HG03064 (cell line): ENCODE data around the gene GALNS.

Experiments used
- ATAC-seq: cut with Tn5 transposase; IDR thresholded peaks from one replicate; pipeline ENCODE4 v1.9.1; 2021; ENCODE audit warnings: low read depth; ENCODE audit not compliant: unreplicated experiment

Gene GALNS

DNA sequence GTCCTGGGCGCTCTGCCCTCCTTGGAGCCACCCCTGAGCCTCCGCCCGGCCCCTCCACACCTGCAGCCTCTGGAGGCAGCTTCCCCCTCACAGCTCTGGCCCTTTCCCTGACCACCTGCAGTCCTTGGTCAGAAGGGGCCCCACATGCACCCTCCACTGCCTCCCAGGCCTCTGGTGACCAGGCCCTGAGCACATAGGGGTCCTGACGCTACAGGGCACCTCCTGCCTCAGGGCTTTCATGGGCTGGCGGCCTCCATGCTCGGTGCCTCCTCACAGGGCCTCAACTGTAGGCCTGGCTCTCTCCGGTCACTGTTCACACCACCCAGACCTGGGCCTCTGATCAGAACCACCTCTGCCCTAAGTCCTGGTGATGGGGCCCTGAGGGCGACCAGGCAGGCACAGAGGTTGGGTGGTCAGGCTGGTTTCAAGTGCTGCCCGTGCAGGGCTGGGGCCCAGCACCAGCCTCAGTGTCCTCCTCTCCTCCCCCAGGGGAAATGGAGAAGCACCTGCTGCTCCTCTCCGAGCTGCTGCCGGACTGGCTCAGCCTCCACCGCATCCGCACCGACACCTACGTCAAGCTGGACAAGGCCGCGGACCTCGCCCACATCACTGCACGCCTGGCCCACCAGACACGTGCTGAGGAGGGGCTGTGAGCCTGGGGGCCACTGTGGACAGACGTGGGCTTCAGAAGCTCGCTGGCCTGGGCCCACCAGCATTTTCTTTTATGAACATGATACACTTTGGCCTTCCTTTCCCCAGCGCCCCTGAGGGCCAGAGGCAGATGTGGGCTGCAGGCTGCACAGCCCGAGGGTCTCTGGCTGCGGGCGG is 48.9 kb downstream of the GALNS start:
- ATAC-seq = no peak

DNA sequence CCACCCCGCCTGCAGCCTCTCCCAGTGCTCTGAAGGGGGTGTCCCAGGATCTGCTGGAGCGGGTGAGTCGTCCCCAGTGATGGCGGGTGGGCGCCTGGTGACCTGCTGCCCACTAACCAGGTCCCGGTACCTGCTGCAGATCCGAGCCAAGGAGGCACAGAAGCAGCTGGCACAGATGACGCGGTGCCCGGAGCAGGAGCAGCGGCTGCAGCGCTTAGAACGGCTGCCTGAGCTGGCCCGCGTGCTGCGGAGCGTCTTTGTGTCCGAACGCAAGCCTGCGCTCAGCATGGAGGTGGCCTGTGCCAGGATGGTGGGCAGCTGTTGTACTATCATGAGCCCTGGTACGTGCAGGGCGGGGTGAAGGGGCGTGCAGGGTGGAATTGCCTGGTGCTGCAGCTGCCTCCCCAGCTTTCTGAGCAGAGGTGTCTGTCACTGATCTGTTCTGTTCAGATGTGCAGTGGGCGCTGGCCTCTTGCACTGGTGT is 49.6 kb downstream of the GALNS start:
- no peak for ATAC-seq

DNA sequence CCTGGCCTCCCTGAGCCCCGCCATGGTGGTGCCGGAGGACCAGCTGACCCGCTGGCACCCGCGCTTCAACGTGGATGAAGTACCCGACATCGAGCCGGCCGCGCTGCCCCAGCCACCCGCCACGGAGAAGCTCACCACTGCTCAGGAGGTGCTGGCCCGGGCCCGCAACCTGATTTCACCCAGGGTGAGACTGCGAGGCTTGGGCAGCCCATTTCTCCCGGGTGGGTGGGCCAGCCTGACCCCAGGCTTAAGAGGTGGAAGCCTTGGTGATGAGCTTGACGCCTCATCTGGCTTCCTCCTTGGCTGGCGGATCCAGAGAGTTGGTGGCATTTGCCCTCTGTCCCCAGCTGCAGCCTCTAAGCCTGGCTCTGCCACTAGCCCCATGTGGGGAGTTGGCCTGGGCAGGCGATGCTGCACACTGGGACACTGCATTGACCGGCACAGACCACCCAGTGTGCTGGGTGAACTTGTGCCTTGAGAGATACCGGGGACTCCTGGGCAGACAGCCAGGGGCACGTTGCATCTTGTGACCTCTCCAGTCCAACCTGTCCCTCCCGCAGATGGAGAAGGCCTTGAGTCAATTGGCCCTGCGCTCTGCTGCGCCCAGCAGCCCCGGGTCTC is 50.1 kb downstream of the GALNS start:
- ATAC-seq = no peak

DNA sequence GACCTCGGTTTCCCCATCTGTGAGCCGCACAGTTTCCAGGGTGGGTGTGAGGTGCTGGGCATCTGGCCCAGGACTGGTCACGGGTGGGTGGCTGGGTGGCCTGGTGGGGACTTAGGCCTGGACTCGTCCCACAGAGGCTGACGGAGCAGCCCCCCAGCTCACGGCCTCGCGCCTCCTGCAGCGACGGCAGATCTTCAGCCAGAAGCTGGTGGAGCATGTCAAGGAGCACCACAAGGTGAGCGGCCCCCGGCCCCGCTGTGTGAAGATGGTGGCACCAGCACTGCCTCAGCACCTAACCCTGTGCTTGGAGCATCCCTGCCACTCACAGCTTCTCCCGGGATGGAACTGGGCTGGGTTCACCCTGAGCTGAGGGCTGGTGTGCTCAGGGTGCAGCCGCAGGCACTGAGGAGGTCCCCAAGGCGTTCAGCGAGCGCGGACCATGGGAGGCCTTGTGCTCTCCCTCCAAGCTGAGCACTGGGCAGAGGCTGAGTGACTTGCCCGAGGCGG is 50.8 kb downstream of the GALNS start:
- ATAC-seq = no peak

DNA sequence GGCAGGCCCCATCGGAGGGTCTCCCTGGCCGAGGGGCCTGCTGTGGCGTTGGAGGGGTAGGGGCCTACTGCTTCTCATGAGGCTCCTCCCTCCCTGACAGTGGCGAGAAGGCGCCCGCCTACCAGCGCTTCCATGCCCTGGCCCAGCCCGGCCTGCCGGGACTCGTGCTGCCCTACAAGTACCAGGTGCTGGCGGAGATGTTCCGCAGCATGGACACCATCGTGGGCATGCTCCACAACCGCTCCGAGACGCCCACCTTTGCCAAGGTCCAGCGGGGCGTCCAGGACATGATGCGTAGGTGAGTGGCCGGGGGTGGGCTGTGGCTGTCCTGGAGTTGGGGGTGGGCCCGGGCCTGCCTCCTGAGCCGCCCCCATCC is 51.4 kb downstream of the GALNS start:
- no peak for ATAC-seq

DNA sequence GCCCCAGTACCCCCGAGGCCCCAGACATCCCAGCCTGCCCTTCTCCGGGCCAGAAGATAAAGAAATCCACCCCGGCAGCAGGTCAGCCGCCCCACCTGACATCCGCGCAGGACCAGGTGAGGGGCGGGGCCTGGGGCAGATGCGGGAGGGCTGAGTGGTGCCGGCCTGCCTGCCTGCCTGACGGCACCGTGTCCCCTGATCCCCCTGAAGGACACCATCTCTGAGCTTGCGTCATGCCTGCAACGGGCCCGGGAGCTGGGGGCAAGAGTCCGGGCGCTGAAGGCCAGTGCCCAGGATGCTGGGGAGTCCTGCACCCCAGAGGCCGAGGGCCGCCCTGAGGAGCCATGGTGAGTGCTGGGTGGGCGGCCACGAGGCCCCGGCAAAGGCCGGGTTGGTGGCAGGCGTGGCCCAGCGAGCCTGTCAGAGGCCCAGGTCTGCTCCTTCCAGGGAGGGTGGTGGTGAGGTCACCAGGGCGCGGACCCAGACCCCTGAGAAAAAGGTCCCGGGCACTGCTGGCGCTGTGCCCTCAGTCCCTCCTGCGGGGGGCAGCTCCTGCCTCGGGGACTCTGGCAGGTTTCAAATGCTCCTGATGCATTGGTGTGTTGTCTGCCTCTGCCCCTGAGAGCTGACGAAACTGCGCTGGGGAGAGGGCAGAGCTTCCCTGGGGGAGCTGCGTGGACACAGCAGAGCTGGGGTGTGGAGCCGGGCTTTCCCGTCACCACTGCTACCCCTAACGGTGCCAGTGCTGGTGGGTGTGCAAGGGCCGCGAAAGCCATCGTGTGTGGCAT is 52.0 kb downstream of the GALNS start:
- ATAC-seq = no peak

DNA sequence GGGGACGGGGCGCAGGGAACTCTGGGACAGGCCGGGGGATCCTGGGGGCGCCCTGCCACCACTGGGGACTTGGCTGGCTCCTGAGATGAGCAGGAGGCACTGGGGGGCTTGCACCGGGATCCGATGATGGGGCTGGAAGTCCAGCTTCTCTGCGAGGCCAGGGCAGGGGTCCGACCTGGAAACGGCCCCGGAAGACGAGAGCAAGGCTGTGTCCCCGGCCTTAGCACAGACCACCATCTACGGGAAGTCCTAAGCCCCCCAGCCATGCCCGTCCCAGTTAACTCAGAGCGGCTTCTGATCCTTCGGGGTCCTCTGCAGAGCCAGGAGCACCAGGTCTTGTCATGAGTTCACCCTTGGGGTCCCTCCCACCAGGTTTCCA is 52.6 kb downstream of the GALNS start:
- no peak for ATAC-seq

DNA sequence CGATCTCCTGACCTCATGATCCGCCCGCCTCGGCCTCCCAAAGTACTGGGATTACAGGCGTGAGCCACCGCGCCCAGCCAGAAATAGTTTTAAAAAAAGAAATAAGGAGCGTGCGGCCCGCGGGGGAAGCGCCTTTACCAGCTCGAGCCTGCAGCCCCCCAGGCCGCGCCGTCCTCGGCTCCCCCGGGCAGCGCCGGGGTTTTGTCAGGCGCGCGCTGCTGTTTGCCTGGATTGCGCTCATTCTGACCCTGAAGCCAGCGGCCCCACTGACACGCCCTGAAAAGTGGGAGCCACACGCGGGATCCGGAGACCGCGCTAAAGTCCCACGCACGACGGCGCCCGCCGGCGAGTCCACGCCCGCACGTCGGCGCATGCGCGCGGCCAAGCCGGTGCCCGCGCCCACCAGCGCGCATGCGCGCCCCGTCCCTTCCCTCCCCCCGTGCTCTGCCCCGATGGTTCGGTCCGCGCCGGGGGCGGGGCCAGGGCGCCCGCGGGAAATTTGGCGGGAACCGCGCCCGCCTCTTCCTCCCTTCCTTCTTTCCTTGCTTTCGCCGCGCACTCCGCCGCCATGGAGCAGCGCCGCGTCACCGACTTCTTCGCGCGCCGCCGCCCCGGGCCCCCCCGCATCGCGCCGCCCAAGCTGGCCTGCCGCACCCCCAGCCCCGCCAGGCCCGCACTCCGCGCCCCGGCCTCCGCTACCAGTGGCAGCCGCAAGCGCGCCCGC is 53.3 kb downstream of the GALNS start, which contains the start of gene CDT1:
Gene CDT1 (plus strand): TSS at position 526 of the 724 bp plus-strand sequence. CDS start 43 bp downstream, at position 569.
- no peak for ATAC-seq

DNA sequence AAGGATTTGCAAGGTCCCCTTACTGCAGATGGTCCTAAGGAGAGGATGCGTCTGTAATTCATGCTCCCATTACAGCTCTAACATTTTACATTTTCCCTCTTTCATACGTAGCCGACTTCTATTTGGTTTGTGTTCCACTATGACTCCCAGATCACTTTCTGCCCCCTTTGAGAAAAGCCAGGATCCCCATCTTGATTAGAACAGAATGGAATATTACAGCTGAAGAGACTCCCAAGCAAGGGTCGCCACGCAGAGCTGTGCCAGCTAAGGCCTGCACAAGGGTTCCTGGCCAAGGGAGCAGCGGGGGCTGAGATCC is 56.5 kb downstream of the GALNS start:
- no peak for ATAC-seq

DNA sequence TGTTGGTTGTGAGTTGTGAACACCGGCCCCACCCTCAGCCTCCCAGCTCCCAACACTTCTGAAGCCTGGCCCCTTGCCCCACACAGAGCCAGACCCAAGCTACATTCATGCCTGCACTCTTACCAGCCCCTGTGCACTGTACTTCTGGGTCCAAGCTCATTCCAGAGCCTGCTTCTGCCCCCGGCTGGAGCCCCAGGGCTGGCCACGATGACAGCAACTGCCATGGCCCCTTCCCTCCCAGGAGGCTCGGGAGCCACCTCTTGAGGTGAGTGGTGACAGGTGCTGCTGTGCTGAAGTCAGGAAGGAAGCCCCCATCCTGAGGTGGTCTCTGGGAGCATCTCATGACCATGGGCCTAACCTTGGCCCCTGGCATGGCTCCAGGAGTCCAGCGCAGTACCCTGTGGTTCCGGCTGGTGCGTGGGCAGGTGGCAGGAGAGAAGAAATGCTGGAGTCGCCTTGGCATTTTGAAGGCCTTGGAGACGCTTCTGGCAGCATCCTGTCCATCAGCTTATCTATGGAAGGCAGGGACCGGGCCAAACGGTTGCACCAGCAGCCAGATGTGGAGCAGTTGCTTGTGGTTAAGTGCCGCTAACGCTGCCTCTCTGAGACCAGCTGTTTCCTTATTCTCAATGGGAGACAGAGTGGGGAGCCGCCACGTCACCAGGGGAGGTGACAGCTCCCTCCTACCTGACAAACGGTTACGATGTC is 57.0 kb downstream of the GALNS start:
- no peak for ATAC-seq

DNA sequence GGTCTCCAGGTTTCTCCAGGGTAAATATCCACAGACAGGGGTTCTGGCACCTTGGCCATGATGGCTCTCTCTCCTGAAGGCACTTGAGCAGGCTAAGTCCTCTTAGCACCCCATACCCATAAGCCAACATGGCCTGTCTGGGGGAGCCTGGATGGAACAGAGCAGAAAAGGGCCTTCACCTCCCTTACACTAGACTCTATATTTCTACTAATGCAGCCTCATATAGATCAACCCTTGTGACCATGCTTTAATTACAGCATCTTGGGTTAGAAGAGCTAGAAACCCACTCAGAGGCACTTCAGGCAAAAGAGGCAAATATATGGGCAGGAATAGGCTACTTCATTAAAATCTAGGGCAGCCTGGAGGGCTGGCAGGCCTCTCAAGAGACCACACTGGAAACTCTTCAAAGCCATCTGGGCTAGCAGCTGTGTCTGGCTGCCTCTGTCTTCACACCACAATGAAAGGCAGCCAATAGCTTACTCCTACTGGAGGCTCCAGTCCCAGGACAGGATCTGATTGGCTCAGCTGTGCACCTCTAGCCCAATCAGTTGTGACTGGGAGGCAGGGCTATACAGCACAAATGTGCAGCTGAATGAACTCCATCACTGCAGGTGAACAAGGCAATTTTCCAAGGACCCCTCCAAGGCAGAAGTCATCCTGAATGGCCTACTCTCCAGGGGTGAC is 57.8 kb downstream of the GALNS start:
- ATAC-seq = no peak

DNA sequence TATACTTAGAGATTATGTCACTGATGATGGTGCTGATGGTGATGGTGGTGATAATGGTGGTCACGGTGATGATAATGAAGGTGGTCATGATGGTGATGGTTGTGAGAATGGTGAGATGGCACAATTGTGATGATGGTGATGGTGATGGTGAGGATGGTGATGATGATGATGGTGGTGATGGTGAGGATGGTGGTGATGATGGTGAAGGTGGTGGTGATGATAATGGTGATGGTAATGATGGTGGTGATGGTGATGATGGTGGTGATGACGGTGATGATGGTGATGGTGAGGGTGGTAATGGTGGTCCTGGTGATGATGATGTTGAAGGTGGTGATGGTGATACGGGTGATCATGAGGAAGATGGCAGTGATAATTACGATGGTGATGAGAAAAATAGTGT is 58.7 kb downstream of the GALNS start:
- ATAC-seq = no peak

DNA sequence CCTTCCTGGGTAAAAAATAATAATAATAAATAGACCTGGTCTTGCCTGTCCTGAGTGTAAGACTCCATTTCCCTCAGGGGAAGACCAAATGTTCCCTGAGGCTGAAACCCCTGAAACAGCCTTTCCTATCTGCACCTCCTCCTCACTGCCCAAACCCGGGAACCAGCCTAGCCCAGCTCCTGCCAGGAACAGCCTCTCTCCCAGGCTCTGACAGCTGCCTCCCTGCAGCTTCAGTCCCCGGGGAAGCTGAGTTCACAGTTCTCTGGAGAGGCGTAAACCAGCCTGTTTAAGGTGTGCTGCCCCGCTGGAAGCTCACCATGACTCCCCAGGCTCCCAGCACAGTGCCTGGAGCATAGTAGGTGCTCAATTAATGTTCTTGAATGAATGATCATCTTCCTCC is 60.5 kb downstream of the GALNS start:
- ATAC-seq = no peak

DNA sequence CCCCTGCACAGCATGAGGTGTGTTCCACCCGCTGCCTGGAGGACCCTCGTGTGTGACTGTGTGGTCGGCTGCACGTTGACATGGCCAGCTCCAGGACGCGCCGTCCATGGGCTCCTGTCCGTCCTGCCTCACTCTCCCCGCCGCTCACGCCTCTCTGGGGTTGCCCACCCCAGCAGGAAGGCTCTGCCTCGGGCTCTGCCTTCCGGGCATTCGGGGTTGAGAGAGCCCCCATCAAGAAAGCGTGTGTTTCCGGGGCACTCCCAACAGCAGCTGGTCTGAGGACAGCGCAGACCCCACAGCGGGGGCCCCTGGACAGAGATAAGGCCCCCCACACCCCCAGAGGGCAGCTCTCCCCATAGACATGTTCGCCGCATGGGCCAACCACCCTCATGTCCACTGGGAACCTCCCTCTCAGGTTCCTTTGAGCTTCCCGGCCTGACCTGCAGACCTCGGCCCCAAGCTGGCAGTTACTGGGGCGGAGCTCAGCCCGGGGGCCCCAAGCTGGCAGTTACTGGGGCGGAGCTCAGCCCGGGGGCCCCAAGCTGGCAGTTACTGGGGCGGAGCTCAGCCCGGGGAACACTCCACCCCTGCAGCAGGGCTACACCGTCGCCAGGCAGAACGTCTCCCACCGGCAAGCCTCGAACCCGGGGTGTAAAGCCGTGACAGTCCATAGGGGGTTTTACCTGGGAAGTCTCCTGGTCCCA is 63.3 kb downstream of the GALNS start:
- no peak for ATAC-seq

DNA sequence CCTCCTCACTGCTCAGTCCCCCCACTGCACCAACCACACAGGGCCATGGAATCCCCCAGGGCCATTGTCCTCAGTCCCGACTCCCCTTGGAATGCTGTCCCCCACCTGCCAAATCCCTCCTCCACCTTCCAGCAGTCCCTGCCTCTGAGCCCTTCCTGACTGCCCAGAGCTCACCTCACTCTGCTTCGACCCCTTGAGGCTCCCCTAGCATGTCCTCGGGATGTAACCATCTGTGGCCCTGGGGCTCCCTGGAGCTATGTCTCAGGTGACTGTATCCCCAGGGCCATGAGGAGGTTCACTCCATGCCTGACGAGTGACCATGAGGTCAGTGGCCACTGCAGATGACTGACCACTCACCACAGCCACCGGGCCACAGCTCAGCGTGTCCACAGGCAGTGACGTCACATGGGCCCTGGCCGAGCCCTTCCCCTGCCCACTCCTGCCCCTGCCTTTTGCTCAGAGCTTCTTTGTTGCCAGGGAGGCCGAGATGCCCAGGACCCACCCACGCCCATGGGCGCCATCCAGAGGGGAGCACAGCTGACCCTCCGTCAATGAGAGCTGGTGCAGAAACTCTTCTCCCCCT is 64.0 kb downstream of the GALNS start:
- ATAC-seq = no peak

DNA sequence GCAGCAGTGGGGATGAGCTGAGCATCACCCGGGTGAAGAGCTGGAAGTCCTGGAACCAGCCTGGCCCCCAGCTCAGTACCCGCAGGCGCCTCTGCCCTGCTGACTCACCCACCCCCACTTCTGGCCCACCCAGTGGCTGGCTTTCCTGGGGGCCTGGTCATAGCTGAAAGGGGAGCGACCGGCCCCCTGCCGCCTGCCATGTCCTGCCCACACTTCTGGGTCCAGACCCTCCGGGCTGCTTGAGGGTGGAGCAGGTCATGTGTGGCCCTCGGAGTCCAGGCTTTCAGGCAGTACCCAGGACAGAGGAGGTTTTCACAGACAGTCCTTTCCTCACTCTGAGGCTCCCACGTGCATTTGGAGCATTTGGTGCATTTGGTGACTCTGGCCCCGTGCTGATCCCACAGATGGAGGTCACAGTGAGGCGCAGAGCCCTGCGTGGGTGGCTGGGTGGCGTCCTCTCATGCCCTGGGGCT is 64.6 kb downstream of the GALNS start:
- ATAC-seq = no peak

DNA sequence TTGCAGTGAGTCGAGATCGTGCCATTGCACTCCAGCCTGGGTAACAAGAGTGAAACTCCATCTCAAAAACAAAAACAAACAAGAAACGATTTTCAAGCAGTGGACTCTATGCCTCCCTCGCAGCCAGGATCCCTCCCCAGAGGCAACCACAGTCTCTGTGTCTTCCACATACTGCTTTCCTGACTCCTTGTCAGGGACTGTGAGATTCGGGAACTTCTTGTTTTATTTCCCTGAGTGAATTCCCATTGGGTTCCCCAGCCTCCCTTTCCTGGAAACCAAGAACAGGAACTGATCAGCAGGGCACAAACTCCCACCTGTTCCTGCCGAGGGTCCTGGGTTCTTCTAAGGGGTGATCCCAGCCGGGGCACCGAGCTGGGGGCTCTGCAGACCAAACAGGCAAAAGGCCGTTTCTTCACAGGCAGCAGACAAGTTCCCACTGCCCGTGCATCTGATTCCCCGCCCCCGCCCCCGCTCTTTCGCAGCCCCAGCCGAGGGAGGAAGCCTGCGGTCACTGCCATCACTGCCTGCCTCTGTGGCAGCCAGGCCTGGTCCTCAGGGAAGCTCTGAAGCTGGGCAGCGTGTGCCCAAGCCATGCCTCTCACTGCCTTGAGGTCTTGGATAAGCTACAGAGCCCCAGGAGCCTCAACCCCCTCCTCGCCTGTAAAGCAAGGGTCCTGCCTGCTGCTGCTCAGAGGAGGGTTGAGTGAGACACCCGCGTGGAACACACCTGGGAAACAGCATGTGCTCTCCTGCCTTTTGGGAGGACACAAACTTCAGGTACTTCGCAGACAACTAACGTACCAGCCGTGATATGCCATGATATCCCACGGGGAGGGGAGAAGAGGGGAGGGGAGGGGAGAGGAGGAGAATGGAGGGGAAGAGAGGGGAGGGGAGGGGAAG is 66.2 kb downstream of the GALNS start:
- ATAC-seq = no peak
